Testis (tissue), 2 donors: Measurements from ENCODE around the gene ATPAF2.

Experiments used
- POLR2A ChIP-seq: fragments of 450-650 bp; IDR thresholded peaks from one replicate; pipeline ENCODE4 v1.6.1; 2017; ENCODE audit warnings: antibody characterized with exemption, mild to moderate bottlenecking, moderate library complexity
- TF ChIP-seq, protein P1 (sequence below), 3 experiments: fragments of 450-650 bp in 2 of 3; fragments of 200-600 bp in 1 of 3; sonication (generic) in 1 of 3; IDR thresholded peaks; one replicate each; pipeline ENCODE4 v1.5.1; 2016 to 2019; ENCODE audit warnings: antibody characterized with exemption in 3 of 3, mild to moderate bottlenecking in 2 of 3, moderate library complexity in 1 of 3

DNA sequence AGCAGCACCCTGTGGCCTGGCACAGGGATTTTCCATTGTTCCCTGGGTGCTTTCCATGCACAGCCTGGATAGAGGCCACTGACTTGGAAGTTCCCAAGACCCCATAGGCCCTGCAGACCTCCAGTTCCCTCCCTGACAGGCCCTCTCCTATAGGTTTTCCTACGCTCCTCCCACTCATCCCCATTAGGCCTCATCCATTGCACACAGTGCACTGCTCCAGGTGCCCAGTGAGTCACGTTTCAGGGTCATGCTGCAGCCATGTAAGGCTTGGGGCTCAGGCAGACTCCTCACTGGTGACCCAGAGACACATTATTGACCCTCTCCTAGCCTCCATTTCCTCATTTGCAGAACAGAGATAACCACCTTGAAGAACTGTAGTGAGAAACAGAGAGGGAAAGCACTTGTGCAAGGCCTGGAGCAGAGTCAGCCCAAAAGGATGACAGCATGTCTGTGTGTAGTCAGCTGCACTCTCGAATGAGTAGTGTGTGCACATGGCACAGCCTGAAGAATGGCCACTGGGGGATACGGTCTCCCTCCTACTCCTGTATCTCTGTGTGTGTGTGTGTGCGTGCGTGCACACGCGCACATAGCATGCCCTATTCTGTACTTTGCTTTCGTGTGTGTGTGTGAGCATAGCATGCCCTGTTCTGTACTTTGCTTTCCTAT lies 39.5 kb downstream of the ATPAF2 start:
- TF ChIP-seq, protein P1, sequence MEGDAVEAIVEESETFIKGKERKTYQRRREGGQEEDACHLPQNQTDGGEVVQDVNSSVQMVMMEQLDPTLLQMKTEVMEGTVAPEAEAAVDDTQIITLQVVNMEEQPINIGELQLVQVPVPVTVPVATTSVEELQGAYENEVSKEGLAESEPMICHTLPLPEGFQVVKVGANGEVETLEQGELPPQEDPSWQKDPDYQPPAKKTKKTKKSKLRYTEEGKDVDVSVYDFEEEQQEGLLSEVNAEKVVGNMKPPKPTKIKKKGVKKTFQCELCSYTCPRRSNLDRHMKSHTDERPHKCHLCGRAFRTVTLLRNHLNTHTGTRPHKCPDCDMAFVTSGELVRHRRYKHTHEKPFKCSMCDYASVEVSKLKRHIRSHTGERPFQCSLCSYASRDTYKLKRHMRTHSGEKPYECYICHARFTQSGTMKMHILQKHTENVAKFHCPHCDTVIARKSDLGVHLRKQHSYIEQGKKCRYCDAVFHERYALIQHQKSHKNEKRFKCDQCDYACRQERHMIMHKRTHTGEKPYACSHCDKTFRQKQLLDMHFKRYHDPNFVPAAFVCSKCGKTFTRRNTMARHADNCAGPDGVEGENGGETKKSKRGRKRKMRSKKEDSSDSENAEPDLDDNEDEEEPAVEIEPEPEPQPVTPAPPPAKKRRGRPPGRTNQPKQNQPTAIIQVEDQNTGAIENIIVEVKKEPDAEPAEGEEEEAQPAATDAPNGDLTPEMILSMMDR (IDR thresholded peaks at IDR 0.05): no peak
- TF ChIP-seq POLR2A: no peak
